NOMO-1 treated with dmso at 0.1 percent for 144 hours (cell line): ENCODE measurements around the gene PLAC1.

Source experiments
- DNase-seq: peaks from one replicate; lab custom pipeline; 2025; ENCODE audit not compliant: unreplicated experiment; lab: John Stamatoyannopoulos, UW

Gene PLAC1

GRCh38 chrX:134592303-134592702, 66.0 kb downstream of the PLAC1 start:
- no peak for DNase-seq

- no peak for DNase-seq
Observed at GRCh38 chrX:134591502-134591901, 66.8 kb downstream of the PLAC1 start.

GRCh38 chrX:134588806-134589205, 69.5 kb downstream of the PLAC1 start:
- no peak for DNase-seq

- DNase-seq, result no peak
Observed at GRCh38 chrX:134580907-134581306, 77.4 kb downstream of the PLAC1 start.

GRCh38 chrX:134573683-134574035, 84.6 kb downstream of the PLAC1 start:
- DNase-seq, result no peak

GRCh38 chrX:134572816-134573682, 85.2 kb downstream of the PLAC1 start:
- DNase-seq, result no peak

- DNase-seq, result no peak
Observed at GRCh38 chrX:134571796-134572195, 86.5 kb downstream of the PLAC1 start.

- DNase-seq, result peak; percentile 26
Observed at GRCh38 chrX:134570899-134571298, 87.4 kb downstream of the PLAC1 start.

- DNase-seq, result no peak
Observed at GRCh38 chrX:134570509-134570846, 87.8 kb downstream of the PLAC1 start.

- no peak for DNase-seq
Observed at GRCh38 chrX:134569306-134569705, 89.0 kb downstream of the PLAC1 start.

GRCh38 chrX:134568285-134569016, 89.8 kb downstream of the PLAC1 start:
- DNase-seq, result no peak

GRCh38 chrX:134566506-134566905, 91.8 kb downstream of the PLAC1 start:
- DNase-seq, result no peak

GRCh38 chrX:134562002-134562401, 96.3 kb downstream of the PLAC1 start:
- no peak for DNase-seq

- no peak for DNase-seq
Observed at GRCh38 chrX:134558133-134558532, 100.1 kb downstream of the PLAC1 start.

- no peak for DNase-seq
Observed at GRCh38 chrX:134554291-134554690, 104.0 kb downstream of the PLAC1 start.

- no peak for DNase-seq
Observed at GRCh38 chrX:134552351-134552750, 105.9 kb downstream of the PLAC1 start.

GRCh38 chrX:134551376-134552048, 106.8 kb downstream of the PLAC1 start:
- DNase-seq, result no peak

- DNase-seq, result no peak
Observed at GRCh38 chrX:134548257-134549201, 109.7 kb downstream of the PLAC1 start.

- DNase-seq, result no peak
Observed at GRCh38 chrX:134547047-134547679, 111.1 kb downstream of the PLAC1 start.

GRCh38 chrX:134546187-134546586, 112.1 kb downstream of the PLAC1 start:
- no peak for DNase-seq
